Keratinocyte (primary cell): ENCODE results near the gene RRP7A. TPM values are rescaled to one million over a fixed set of nuclear protein-coding genes. Genes with fewer than 3 reads are reported as not detected.
"Not testable (repeated sequence)": the region's sequence is repeated elsewhere in the genome, so short reads cannot be mapped to it uniquely, and the experiment has no call there.

Experiments used
- DNase-seq: peaks from one replicate; pipeline ENCODE4 v3.0.0-alpha.2; 2011; ENCODE audit warnings: low read depth, missing footprints, low spot score
- FAIRE-seq: peaks from 2 replicates; lab custom pipeline; 2011; peaks lifted over from hg19 to GRCh38; lab: Jason Lieb, UNC
- H2AFZ ChIP-seq: 2 replicates; pipeline ENCODE4 v1.6.0; 2012; ENCODE audit warnings: low read length, control low read depth, inconsistent platforms; ENCODE audit not compliant: control insufficient read depth
- H3K27ac ChIP-seq: 2 replicates; pipeline ENCODE4 v1.5.1; 2011; ENCODE audit warnings: low read length; ENCODE audit not compliant: control insufficient read depth, insufficient read depth
- H3K27me3 ChIP-seq: 3 replicates; pipeline ENCODE4 v1.6.0; 2011; ENCODE audit warnings: low read length; ENCODE audit not compliant: control insufficient read depth, insufficient read depth; ENCODE audit errors: extremely low read depth
- H3K36me3 ChIP-seq, 2 experiments: 2 replicates in 1 of 2; 3 replicates in 1 of 2; pipeline ENCODE4 v1.5.1; 2011; ENCODE audit warnings: low read length in 2 of 2, mild to moderate bottlenecking in 1 of 2; ENCODE audit not compliant: control insufficient read depth in 2 of 2, insufficient read depth in 2 of 2; ENCODE audit errors: extremely low read depth in 1 of 2
- H3K4me1 ChIP-seq: 3 replicates; pipeline ENCODE4 v1.5.1; 2011; ENCODE audit warnings: low read length; ENCODE audit not compliant: control insufficient read depth, insufficient read depth; ENCODE audit errors: extremely low read depth
- H3K4me2 ChIP-seq: 3 replicates; pipeline ENCODE4 v1.6.0; 2011; ENCODE audit warnings: low read depth, low read length; ENCODE audit not compliant: control insufficient read depth, insufficient read depth; ENCODE audit errors: extremely low read depth
- H3K4me3 ChIP-seq, 3 experiments: fragments of 200-600 bp in 1 of 3; sonication (generic) in 1 of 3; 2 replicates in 2 of 3; 3 replicates in 1 of 3; pipeline ENCODE4 v1.5.1; 2011 to 2016; ENCODE audit warnings: low read length in 3 of 3, mild to moderate bottlenecking in 3 of 3, control low read depth in 2 of 3, inconsistent platforms in 1 of 3, low read depth in 1 of 3, mixed read lengths in 1 of 3, mixed run types in 1 of 3, moderate library complexity in 1 of 3; ENCODE audit not compliant: control insufficient read depth in 2 of 3, insufficient read depth in 2 of 3; ENCODE audit errors: extremely low read depth in 1 of 3
- H3K79me2 ChIP-seq: 2 replicates; pipeline ENCODE4 v1.6.0; 2012; ENCODE audit warnings: low read length; ENCODE audit not compliant: control insufficient read depth, insufficient read depth
- H3K9ac ChIP-seq: 3 replicates; pipeline ENCODE4 v1.6.0; 2011; ENCODE audit warnings: low read length; ENCODE audit not compliant: control insufficient read depth, insufficient read depth; ENCODE audit errors: extremely low read depth
- H3K9me1 ChIP-seq: 3 replicates; pipeline ENCODE4 v1.6.0; 2011; ENCODE audit warnings: low read length; ENCODE audit not compliant: control insufficient read depth, insufficient read depth; ENCODE audit errors: extremely low read depth
- H3K9me3 ChIP-seq: 2 replicates; pipeline ENCODE4 v1.5.1; 2012; ENCODE audit warnings: low read depth, low read length; ENCODE audit not compliant: control insufficient read depth
- H4K20me1 ChIP-seq: 3 replicates; pipeline ENCODE4 v1.6.0; 2011; ENCODE audit warnings: low read length; ENCODE audit not compliant: control insufficient read depth, insufficient read depth; ENCODE audit errors: extremely low read depth
- CTCF ChIP-seq, 3 experiments: IDR thresholded peaks in 1 of 3; conservative IDR thresholded peaks in 1 of 3; optimal IDR thresholded peaks in 1 of 3; 2 replicates in 2 of 3; 3 replicates in 1 of 3; pipeline versions ENCODE3 to v1.5.1; 2011; ENCODE audit warnings: low read length in 3 of 3, mild to moderate bottlenecking in 3 of 3, moderate library complexity in 2 of 3, control low read depth in 1 of 3, inconsistent platforms in 1 of 3; ENCODE audit not compliant: insufficient read depth in 2 of 3; ENCODE audit errors: extremely low read depth in 1 of 3
- EZH2 ChIP-seq: IDR thresholded peaks from one replicate; pipeline ENCODE4 v1.6.1; 2012; ENCODE audit warnings: inconsistent platforms, mild to moderate bottlenecking, low read length, moderate library complexity
- dilution Hi-C: fragments of 300-500 bp; cut with MboI; formaldehyde crosslinking; loops from one replicate; pipeline ENCODE4 v1.7.0; 2020; ENCODE audit warnings: low sequenced_read_pairs; ENCODE audit not compliant: extremely low pct_ligation_motif_present
- polyA plus RNA-seq, 5 experiments: library from polyadenylated mRNA; depleted of rRNA in 3 of 5; stranded (reverse) in 3 of 5; stranded (forward) in 1 of 5; unstranded in 1 of 5; fragments of >200 nt; gene quantifications; 1 replicate in 1 of 5; 2 replicates in 3 of 5; 3 replicates in 1 of 5; pipeline versions ENCODE4 v1.2.1 to v1.2.3, GENCODE V29; 2011 to 2012; ENCODE audit warnings: missing spikeins in 2 of 5, low read depth in 1 of 5, low replicate concordance in 1 of 5

Gene RRP7A
- polyA plus RNA-seq, 1 donor (not counting 4 experiments of a cell fraction or from before 2014, with no cell fraction given): 30.2 TPM

- no peaks in the 10 kb centered on the region for H3K27me3 ChIP-seq
- H4K20me1 ChIP-seq: no peaks in the 10 kb centered on the region
- no peak overlapping the region for H3K4me2 ChIP-seq
- H3K27ac ChIP-seq: no peak overlapping the region
- no peak overlapping the region for H2AFZ ChIP-seq
- H3K36me3 ChIP-seq: no peaks in the 10 kb centered on the region
- no peak overlapping the region for H3K4me3 ChIP-seq
- DNase-seq: no peak
- no peaks in the 10 kb centered on the region for H3K9me3 ChIP-seq
- no peaks in the 10 kb centered on the region for H3K9me1 ChIP-seq
- dilution Hi-C loops: no loop called here
- H3K4me1 ChIP-seq: no peaks in the 10 kb centered on the region
- no peak overlapping the region for H3K9ac ChIP-seq
- TF ChIP-seq CTCF (optimal IDR thresholded peaks at IDR 0.05 in 1 of 3, IDR thresholded peaks at IDR 0.05 in 1 of 3, conservative IDR thresholded peaks at IDR 0.05 in 1 of 3; ENCODE audit: extremely low read depth in 1 of 3, insufficient read depth in 2 of 3, low read length in 3 of 3) (no peak), EZH2 (no peak)
- H3K79me2 ChIP-seq: no peaks in the 10 kb centered on the region
- no peak for FAIRE-seq
Observed at GRCh38 chr22:42484506-42484905, 35.1 kb downstream of the RRP7A start.

- H3K79me2 ChIP-seq, H4K20me1 ChIP-seq, H3K4me3 ChIP-seq, H3K27me3 ChIP-seq, H3K27ac ChIP-seq, H3K36me3 ChIP-seq, DNase-seq, H3K4me2 ChIP-seq, H2AFZ ChIP-seq, FAIRE-seq, H3K9me1 ChIP-seq, H3K4me1 ChIP-seq, dilution Hi-C loops, H3K9me3 ChIP-seq, H3K9ac ChIP-seq: not testable (repeated sequence)
Observed at GRCh38 chr22:42483610-42484223, 35.9 kb downstream of the RRP7A start.

- H4K20me1 ChIP-seq: no peaks in the 10 kb centered on the region
- dilution Hi-C loops: no loop called here
- TF ChIP-seq CTCF (optimal IDR thresholded peaks at IDR 0.05 in 1 of 3, IDR thresholded peaks at IDR 0.05 in 1 of 3, conservative IDR thresholded peaks at IDR 0.05 in 1 of 3; ENCODE audit: extremely low read depth in 1 of 3, insufficient read depth in 2 of 3, low read length in 3 of 3) (no peak), EZH2 (no peak)
- no peak for DNase-seq
- H3K36me3 ChIP-seq: no peaks in the 10 kb centered on the region
- H3K4me1 ChIP-seq: no peaks in the 10 kb centered on the region
- FAIRE-seq: no peak
- H3K9ac ChIP-seq: no peak overlapping the region
- no peak overlapping the region for H3K27ac ChIP-seq
- H3K4me3 ChIP-seq: no peak overlapping the region
- no peak overlapping the region for H3K4me2 ChIP-seq
- no peaks in the 10 kb centered on the region for H3K9me1 ChIP-seq
- H2AFZ ChIP-seq: no peak overlapping the region
- H3K79me2 ChIP-seq: no peaks in the 10 kb centered on the region
- H3K9me3 ChIP-seq: no peaks in the 10 kb centered on the region
- no peaks in the 10 kb centered on the region for H3K27me3 ChIP-seq
Observed at GRCh38 chr22:42475122-42475521, 44.5 kb downstream of the RRP7A start.
